CD8-positive, alpha-beta memory T cell (primary cell): Measurements from ENCODE around the gene RAB4B. TPM values are rescaled to one million over a fixed set of nuclear protein-coding genes. Genes with fewer than 3 reads are reported as not detected.
"Not testable (repeated sequence)": the region's sequence is repeated elsewhere in the genome, so short reads cannot be mapped to it uniquely, and the experiment has no call there.

Source experiments
- CTCF ChIA-PET: fragments of 350-600 bp; sonication (Branson Sonifier 250); formaldehyde crosslinking; loops from one replicate; lab custom pipeline; 2021; ENCODE audit warnings: antibody characterized with exemption; lab: Charles Lee
- POLR2A ChIA-PET: fragments of 350-600 bp; sonication (Branson Sonifier 250); formaldehyde crosslinking; loops from one replicate; lab custom pipeline; 2021; ENCODE audit warnings: antibody characterized with exemption; lab: Charles Lee
- DNase-seq, 5 donors: peaks; one replicate each; pipeline versions ENCODE4 v3.0.0 to v3.0.0-alpha.2; 2020 to 2022; ENCODE audit warnings: mixed read lengths in 1 of 5
- H3K27ac ChIP-seq: one replicate; pipeline ENCODE4 v1.7.0; 2013; ENCODE audit warnings: low read depth, mild to moderate bottlenecking, low read length, moderate library complexity
- H3K27me3 ChIP-seq: 2 replicates; pipeline ENCODE4 v1.7.0; 2013; ENCODE audit warnings: low read length, mild to moderate bottlenecking; ENCODE audit not compliant: insufficient read depth, poor library complexity, severe bottlenecking
- H3K36me3 ChIP-seq: 2 replicates; pipeline ENCODE4 v1.7.0; 2013; ENCODE audit warnings: mild to moderate bottlenecking, low read length, moderate library complexity; ENCODE audit not compliant: insufficient read depth
- H3K4me1 ChIP-seq: 2 replicates; pipeline ENCODE4 v1.7.0; 2013; ENCODE audit warnings: mild to moderate bottlenecking, low read length, moderate library complexity; ENCODE audit not compliant: insufficient read depth
- H3K4me3 ChIP-seq: 2 replicates; pipeline ENCODE4 v1.7.0; 2013; ENCODE audit warnings: mild to moderate bottlenecking, low read length
- H3K9me3 ChIP-seq: 2 replicates; pipeline ENCODE4 v1.7.0; 2013; ENCODE audit warnings: mild to moderate bottlenecking, low read length
- H3K27ac Mint-ChIP-seq, 8 donors: one replicate each; pipeline ENCODE4 v1.8.0; 2020 to 2021; ENCODE audit warnings: mixed read lengths in 8 of 8, mild to moderate bottlenecking in 6 of 8, inconsistent platforms in 3 of 8, moderate library complexity in 3 of 8
- H3K27me3 Mint-ChIP-seq, 2 donors: one replicate each; pipeline ENCODE4 v1.8.0; 2020 to 2021; ENCODE audit warnings: mixed read lengths in 2 of 2, mild to moderate bottlenecking in 1 of 2, moderate library complexity in 1 of 2
- H3K36me3 Mint-ChIP-seq, 3 donors: one replicate each; pipeline ENCODE4 v1.8.0; 2020 to 2021; ENCODE audit warnings: mixed read lengths in 3 of 3, inconsistent platforms in 1 of 3, mild to moderate bottlenecking in 1 of 3
- H3K4me1 Mint-ChIP-seq, 3 donors: one replicate each; pipeline ENCODE4 v1.8.0; 2020 to 2021; ENCODE audit warnings: mixed read lengths in 3 of 3, inconsistent platforms in 1 of 3, mild to moderate bottlenecking in 1 of 3
- H3K4me3 Mint-ChIP-seq, 7 donors: one replicate each; pipeline ENCODE4 v1.8.0; 2020 to 2021; ENCODE audit warnings: mixed read lengths in 7 of 7, mild to moderate bottlenecking in 6 of 7, moderate library complexity in 4 of 7, inconsistent platforms in 2 of 7
- H3K9me3 Mint-ChIP-seq, 5 donors: one replicate each; pipeline ENCODE4 v1.8.0; 2020 to 2022; ENCODE audit warnings: mixed read lengths in 5 of 5, mild to moderate bottlenecking in 3 of 5, moderate library complexity in 2 of 5, inconsistent platforms in 1 of 5
- polyA plus RNA-seq: library from polyadenylated mRNA; unstranded; fragments of 300-500 nt; fragmentation: Illumina TruSeq; gene quantifications from one replicate; pipeline ENCODE4 v1.2.3, GENCODE V29; 2021
- total RNA-seq, 2 experiments: library from RNA; stranded (reverse); gene quantifications; one replicate each; pipeline ENCODE4 v1.2.3, GENCODE V29; 2021

RAB4B gene
- total and polyA plus RNA-seq, 3 experiments from 2014 or later, result 24.2 to 95.2 (median 27.2) TPM

DNA sequence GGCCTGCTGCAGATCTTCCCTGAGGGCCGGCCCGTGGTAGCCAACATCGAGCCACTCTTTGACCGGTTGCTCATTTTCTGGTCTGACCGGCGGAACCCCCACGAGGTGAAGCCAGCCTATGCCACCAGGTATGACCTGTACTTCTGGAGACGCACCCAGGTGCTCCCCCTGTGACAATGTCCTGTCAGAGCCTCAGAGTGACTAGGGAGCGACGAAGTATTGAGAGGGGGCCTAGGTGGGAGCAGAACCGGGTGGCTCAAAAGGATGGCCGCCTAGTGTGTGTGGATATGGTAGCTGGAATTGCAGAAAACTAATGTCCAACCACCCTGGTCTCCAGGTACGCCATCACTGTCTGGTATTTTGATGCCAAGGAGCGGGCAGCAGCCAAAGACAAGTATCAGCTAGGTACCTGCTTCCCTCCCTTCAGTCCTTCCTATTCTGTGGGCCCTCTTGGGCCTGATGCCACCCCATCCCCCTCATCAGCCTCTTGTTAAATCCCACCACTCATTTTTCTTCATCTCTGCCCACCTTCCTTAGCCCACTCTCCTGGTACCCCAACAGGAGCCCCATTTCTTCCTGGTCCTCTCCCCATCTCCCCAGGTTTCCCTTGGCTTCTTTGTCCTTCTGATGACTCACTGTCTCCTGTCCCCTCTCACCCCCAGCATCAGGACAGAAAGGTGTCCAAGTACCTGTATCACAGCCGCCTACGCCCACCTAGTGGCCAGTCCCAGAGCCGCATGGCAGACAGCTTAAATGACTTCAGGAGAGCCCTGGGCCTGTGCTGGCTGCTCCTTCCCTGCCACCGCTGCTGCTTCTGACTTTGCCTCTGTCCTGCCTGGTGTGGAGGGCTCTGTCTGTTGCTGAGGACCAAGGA, 29.3 kb downstream of the RAB4B start:
- peaks cover 80% of the 10 kb centered on the region for H3K4me1 ChIP-seq
- peak overlapping the region; percentile 60 to 91 (median 82) for H3K4me3 Mint-ChIP-seq
- peak in 1 of 5 donors; percentile 16 for DNase-seq
- CTCF ChIA-PET, result interaction anchor here (0.8 to 4.6 kb wide), 16 partner anchors 9 to 191 kb away, joined by 3 to 38 read pairs (median 4); partner anchors contain the start of genes ACTMAP, COQ8B, EGLN2 and RAB4B
- peaks cover 5 to 59% (median 7%) of the 10 kb centered on the region in 3 donors for H3K36me3 Mint-ChIP-seq
- peak overlapping the region; percentile 41 for H3K27ac ChIP-seq
- H3K27me3 ChIP-seq, result no peaks in the 10 kb centered on the region
- peaks cover 75 to 86% (median 85%) of the 10 kb centered on the region in 3 donors for H3K4me1 Mint-ChIP-seq
- peak overlapping the region; percentile 92 to 100 (median 98) for H3K27ac Mint-ChIP-seq
- peaks cover 0 to under 1% of the 10 kb centered on the region in 2 donors for H3K27me3 Mint-ChIP-seq
- no peaks in the 10 kb centered on the region for H3K9me3 Mint-ChIP-seq
- no peaks in the 10 kb centered on the region for H3K9me3 ChIP-seq
- H3K36me3 ChIP-seq, result peaks cover 15% of the 10 kb centered on the region
- peak overlapping the region; percentile 27 for H3K4me3 ChIP-seq
- POLR2A ChIA-PET, result interaction anchor here (0.6 to 3.7 kb wide), 6 partner anchors 9 to 455 kb away, joined by 4 to 34 read pairs (median 8); partner anchors contain the start of genes ACTMAP, COQ8B, EGLN2 and ITPKC

DNA sequence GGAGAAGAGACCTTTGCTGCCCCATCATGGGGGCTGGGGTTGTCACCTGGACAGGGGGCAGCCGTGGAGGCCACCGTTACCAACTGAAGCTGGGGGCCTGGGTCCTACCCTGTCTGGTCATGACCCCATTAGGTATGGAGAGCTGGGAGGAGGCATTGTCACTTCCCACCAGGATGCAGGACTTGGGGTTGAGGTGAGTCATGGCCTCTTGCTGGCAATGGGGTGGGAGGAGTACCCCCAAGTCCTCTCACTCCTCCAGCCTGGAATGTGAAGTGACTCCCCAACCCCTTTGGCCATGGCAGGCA, 29.9 kb downstream of the RAB4B start:
- no peak for DNase-seq
- H3K36me3 ChIP-seq, result peaks cover 15% of the 10 kb centered on the region
- H3K27ac ChIP-seq, result no peak overlapping the region
- peaks cover 74% of the 10 kb centered on the region for H3K4me1 ChIP-seq
- Mint-ChIP-seq H3K4me1 (peaks cover 73 to 86% (median 85%) of the 10 kb centered on the region in 3 donors), H3K27ac (peak overlapping the region; percentile 92 to 100 (median 98)), H3K9me3 (no peaks in the 10 kb centered on the region), H3K36me3 (peaks cover 5 to 56% (median 7%) of the 10 kb centered on the region in 3 donors), H3K27me3 (peaks cover 0 to 4% of the 10 kb centered on the region in 2 donors), H3K4me3 (peak overlapping the region in 5 of 7 donors; percentile 13 to 76 (median 56))
- CTCF ChIA-PET, result interaction anchor here (1.0 to 4.6 kb wide), 6 partner anchors 10 to 145 kb away, joined by 4 to 38 read pairs (median 21); partner anchors contain the start of genes EGLN2 and RAB4B
- H3K4me3 ChIP-seq, result no peak overlapping the region
- no peaks in the 10 kb centered on the region for H3K9me3 ChIP-seq
- no peaks in the 10 kb centered on the region for H3K27me3 ChIP-seq
- POLR2A ChIA-PET, result interaction anchor here (3.7 kb wide), 1 partner anchor 30 kb away, joined by 34 read pairs; the partner anchor contains the start of gene RAB4B

DNA sequence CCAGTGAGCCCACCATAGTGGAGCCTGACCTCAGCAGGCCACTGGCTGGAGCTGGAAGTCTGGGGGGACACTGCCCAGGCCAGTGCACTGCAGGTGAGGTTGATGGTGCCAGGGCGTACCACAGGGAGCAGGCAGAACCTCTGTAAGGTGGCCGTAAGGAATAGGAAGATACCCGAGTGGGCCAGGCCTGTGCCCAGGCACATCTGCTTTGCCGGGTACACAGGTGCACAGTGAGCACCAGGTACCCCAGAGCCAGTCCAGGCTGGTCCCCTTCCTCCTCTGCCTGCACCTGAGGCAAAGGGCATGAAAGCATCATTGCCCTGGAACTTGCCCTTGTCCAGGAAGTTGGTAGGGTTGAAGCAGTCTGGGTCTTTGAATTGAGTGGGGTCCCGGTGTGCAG, 30.4 kb downstream of the RAB4B start:
- Histone ChIP-seq H3K9me3 (no peaks in the 10 kb centered on the region), H3K27ac (no peak overlapping the region), H3K27me3 (no peaks in the 10 kb centered on the region), H3K36me3 (peaks cover 15% of the 10 kb centered on the region), H3K4me1 (peaks cover 69% of the 10 kb centered on the region), H3K4me3 (no peak overlapping the region)
- CTCF ChIA-PET, result interaction anchor here (1.0 to 4.6 kb wide), 6 partner anchors 10 to 145 kb away, joined by 3 to 38 read pairs (median 12); partner anchors contain the start of genes EGLN2 and RAB4B
- POLR2A ChIA-PET, result no interaction called here
- peak overlapping the region in 3 of 7 donors; percentile 19 to 56 (median 41) for H3K4me3 Mint-ChIP-seq
- H3K27ac Mint-ChIP-seq, result peak overlapping the region in 6 of 8 donors; percentile 27 to 100 (median 91)
- peaks cover 68 to 82% (median 81%) of the 10 kb centered on the region in 3 donors for H3K4me1 Mint-ChIP-seq
- H3K36me3 Mint-ChIP-seq, result peaks cover 5 to 52% (median 7%) of the 10 kb centered on the region in 3 donors
- DNase-seq, result no peak
- no peaks in the 10 kb centered on the region for H3K9me3 Mint-ChIP-seq
- peaks cover 0 to 4% of the 10 kb centered on the region in 2 donors for H3K27me3 Mint-ChIP-seq

GRCh38 chr19:40809358-40810086, 31.5 kb downstream of the RAB4B start:
- POLR2A ChIA-PET, result interaction anchor here (0.7 kb wide), 1 partner anchor 55 kb away, joined by 3 read pairs; no protein-coding TSS in a partner anchor
- Mint-ChIP-seq H3K4me1 (peaks cover 58 to 72% (median 70%) of the 10 kb centered on the region in 3 donors), H3K4me3 (peak overlapping the region in 5 of 7 donors; percentile 43 to 76 (median 65)), H3K9me3 (no peaks in the 10 kb centered on the region), H3K27me3 (peaks cover 0 to 4% of the 10 kb centered on the region in 2 donors), H3K27ac (peak overlapping the region in 5 of 8 donors; percentile 27 to 56 (median 43)), H3K36me3 (peaks cover 5 to 45% (median 7%) of the 10 kb centered on the region in 3 donors)
- Histone ChIP-seq H3K27me3 (no peaks in the 10 kb centered on the region), H3K4me1 (peaks cover 58% of the 10 kb centered on the region), H3K4me3 (no peak overlapping the region), H3K27ac (peak overlapping the region; percentile 18), H3K36me3 (peaks cover 15% of the 10 kb centered on the region), H3K9me3 (no peaks in the 10 kb centered on the region)
- no peak for DNase-seq
- CTCF ChIA-PET, result interaction anchor here (1.3 kb wide), 1 partner anchor 57 kb away, joined by 3 read pairs; no protein-coding TSS in a partner anchor

DNA sequence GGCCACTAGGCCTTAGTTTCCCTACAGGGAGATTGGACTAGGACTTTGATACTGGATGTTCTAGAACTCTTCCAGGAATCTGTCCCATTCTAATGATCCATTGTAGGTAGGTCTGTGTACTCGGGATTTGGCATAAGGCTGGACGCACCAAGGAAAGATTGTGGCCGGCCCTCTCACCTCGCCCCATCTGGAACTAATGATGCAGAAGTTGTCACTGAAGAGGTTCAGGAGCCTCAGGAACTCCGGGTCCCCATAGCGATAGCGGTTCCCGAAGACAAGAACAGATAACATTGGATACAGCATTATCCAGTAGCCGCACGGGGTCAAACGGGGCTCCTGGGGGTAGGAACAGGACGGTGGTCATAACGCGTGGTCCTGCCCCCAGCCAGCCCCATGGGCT, 32.1 kb downstream of the RAB4B start:
- H3K4me3 Mint-ChIP-seq, result peak overlapping the region; percentile 43 to 76 (median 55)
- peak overlapping the region in 3 of 8 donors; percentile 27 to 56 (median 46) for H3K27ac Mint-ChIP-seq
- DNase-seq, result no peak
- Histone ChIP-seq H3K27ac (peak overlapping the region; percentile 18), H3K36me3 (peaks cover 15% of the 10 kb centered on the region), H3K9me3 (no peaks in the 10 kb centered on the region), H3K4me3 (no peak overlapping the region), H3K4me1 (peaks cover 52% of the 10 kb centered on the region), H3K27me3 (no peaks in the 10 kb centered on the region)
- H3K9me3 Mint-ChIP-seq, result no peaks in the 10 kb centered on the region
- H3K36me3 Mint-ChIP-seq, result peaks cover 4 to 42% (median 7%) of the 10 kb centered on the region in 3 donors
- peaks cover 0 to 4% of the 10 kb centered on the region in 2 donors for H3K27me3 Mint-ChIP-seq
- ChIA-PET POLR2A (no interaction called here), CTCF (no interaction called here)
- peaks cover 52 to 65% (median 64%) of the 10 kb centered on the region in 3 donors for H3K4me1 Mint-ChIP-seq

DNA sequence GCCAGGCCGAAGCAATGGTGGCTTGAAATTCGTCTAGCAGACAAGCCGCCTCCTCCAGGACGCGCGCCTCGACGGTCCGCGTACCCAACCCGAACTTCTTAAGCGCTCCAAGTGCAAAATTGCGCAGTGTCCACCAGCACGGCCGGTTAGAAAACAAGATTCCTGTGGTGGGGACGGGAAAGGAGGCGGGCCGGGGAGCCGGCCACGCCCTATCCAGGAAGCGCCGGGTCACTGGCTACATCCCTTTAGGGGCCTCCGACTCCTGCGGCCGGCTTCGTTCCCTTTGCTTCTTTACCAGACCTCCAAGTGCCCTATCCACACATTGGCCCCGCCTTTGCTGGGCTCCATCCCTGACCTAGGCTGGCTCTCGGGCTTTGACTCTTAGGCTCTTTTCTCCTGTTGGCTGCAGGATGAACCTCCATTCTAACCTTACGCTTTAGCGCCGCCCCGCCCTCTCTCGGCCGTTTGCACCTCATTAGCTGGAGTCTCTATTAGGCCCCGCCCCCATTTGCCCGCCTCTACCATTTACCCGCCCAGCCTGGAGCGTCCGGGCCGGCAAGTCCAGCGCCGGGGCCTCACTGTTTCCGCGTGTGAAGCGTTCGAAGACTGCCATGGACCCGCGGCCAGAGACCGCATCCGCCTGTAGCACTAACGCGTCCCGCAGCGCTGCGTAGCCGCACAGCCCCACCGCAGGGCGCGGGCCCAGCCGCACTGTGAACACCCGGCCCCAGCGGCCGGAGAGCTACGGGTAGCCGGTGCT, 32.8 kb downstream of the RAB4B start:
- H3K9me3 Mint-ChIP-seq, H3K27me3 Mint-ChIP-seq, H3K27me3 ChIP-seq, H3K9me3 ChIP-seq: not testable (repeated sequence)
- Mint-ChIP-seq H3K4me1 (peaks cover 45 to 59% (median 57%) of the 10 kb centered on the region in 3 donors), H3K27ac (peak overlapping the region in 7 of 8 donors; percentile 82 to 98 (median 87)), H3K4me3 (peak overlapping the region; percentile 87 to 98 (median 92)), H3K36me3 (peaks cover 4 to 40% (median 7%) of the 10 kb centered on the region in 3 donors)
- peaks cover 45% of the 10 kb centered on the region for H3K4me1 ChIP-seq
- peak overlapping the region; percentile 55 for H3K4me3 ChIP-seq
- peaks cover 15% of the 10 kb centered on the region for H3K36me3 ChIP-seq
- CTCF ChIA-PET, result interaction anchor here (2.1 kb wide), 1 partner anchor 147 kb away, joined by 6 read pairs; no protein-coding TSS in a partner anchor
- POLR2A ChIA-PET, result interaction anchor here (0.6 to 0.9 kb wide), 2 partner anchors 9 to 12 kb away, joined by 3 to 4 read pairs; partner anchors contain the start of gene EGLN2
- peak overlapping the region; percentile 51 for H3K27ac ChIP-seq
- DNase-seq, result peak; percentile 36 to 70 (median 49)
